SJSA1 (cell line): ENCODE measurements around the gene GPHA2. TPM values are rescaled to one million over a fixed set of nuclear protein-coding genes. Genes with fewer than 3 reads are reported as not detected.

Experiments
- DNase-seq, 2 experiments: peaks; one replicate each; pipeline ENCODE4 v3.0.0-alpha.2; 2015 to 2020; ENCODE audit warnings: low spot score in 2 of 2, low read depth in 1 of 2
- H3K27ac ChIP-seq: fragments of 250-450 bp; sonication (Bioruptor Pico); 2 replicates; pipeline ENCODE4 v1.5.1; 2020; ENCODE audit warnings: mild to moderate bottlenecking, moderate library complexity
- H3K27me3 ChIP-seq: fragments of 250-450 bp; sonication (Bioruptor Pico); replicated peaks from 2 replicates; pipeline ENCODE4 v1.5.1; 2020; ENCODE audit warnings: mild to moderate bottlenecking, moderate library complexity
- H3K36me3 ChIP-seq: fragments of 250-450 bp; sonication (Bioruptor Pico); 2 replicates; pipeline ENCODE4 v1.5.1; 2020; ENCODE audit warnings: mild to moderate bottlenecking
- H3K4me1 ChIP-seq: fragments of 250-450 bp; sonication (Bioruptor Pico); replicated peaks from 2 replicates; pipeline ENCODE4 v1.6.1; 2021; ENCODE audit warnings: mild to moderate bottlenecking
- H3K4me3 ChIP-seq: fragments of 250-450 bp; sonication (Bioruptor Pico); 2 replicates; pipeline ENCODE4 v1.5.1; 2020; ENCODE audit warnings: mild to moderate bottlenecking
- H3K9me3 ChIP-seq: fragments of 250-450 bp; sonication (Bioruptor Pico); replicated peaks from 2 replicates; pipeline ENCODE4 v1.5.1; 2020; ENCODE audit warnings: mild to moderate bottlenecking
- total RNA-seq: library from RNA; depleted of rRNA; stranded (reverse); fragments of >200 nt; shearing (Covaris generic); gene quantifications from 2 replicates; pipeline ENCODE4 v1.2.3, GENCODE V29; 2014

The GPHA2 gene
- total RNA-seq, 1 experiment from 2014 or later, result not detected

DNA sequence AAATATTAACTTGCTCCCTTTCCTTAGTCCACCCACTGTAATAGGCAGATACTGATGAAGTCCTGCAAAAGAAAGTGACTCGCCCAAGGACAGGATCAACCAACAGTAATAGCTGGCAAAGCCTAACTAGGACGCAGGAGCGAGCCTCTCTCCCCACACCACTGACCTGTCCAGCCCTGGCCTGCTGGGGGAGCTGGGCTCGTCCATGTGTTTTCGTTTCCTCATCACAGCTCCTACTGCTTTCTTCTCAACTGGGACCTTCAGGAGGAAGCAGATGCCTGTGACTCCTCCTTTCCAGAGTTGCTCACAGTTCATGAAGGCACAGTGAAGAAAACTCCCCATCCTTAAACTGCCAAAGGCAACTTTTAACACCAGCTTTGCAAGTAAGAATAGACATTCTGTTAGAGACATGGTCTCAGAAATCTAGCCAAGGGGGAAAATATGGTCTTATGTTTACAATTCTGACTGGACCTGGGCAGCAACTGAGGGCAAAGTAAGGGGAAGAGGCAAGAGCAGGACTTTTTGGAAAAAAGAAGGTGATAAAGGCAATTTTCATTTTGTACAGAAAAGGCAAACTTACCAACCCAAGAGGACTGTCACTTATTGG, 11.6 kb upstream of the GPHA2 start:
- DNase-seq, result no peak
- peaks cover 63% of the 10 kb centered on the region for H3K27me3 ChIP-seq
- H3K4me3 ChIP-seq, result no peak overlapping the region

DNA sequence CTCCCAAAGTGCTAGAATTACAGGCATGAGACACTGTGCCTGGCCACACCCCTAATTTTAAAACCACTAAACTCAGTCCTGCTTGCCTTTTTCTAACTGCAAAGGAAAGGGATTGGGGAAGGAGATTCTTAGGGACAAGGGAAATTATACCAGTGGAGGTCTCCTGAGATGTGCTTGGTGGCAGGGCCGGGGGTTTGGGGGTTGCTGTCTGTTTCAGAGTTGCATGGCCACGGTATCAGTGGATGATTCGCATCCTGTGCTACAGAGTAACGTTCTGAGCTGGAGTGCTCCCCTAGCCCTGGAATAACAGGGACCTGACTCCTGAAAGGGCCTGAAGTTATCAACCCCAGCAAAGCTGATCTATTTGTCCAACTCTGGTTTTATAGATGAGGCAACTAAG, 846 bp upstream of the GPHA2 start:
- H3K27ac ChIP-seq, result no peak overlapping the region
- no peak overlapping the region for H3K4me3 ChIP-seq
- no peaks in the 10 kb centered on the region for H3K9me3 ChIP-seq
- no peaks in the 10 kb centered on the region for H3K4me1 ChIP-seq
- H3K27me3 ChIP-seq, result peaks cover 21% of the 10 kb centered on the region
- peaks cover 25% of the 10 kb centered on the region for H3K36me3 ChIP-seq
- DNase-seq, result no peak

More for the DNA sequence above, 11.6 kb upstream of the GPHA2 start:
- Histone ChIP-seq H3K27ac (no peak overlapping the region), H3K9me3 (no peaks in the 10 kb centered on the region), H3K36me3 (no peaks in the 10 kb centered on the region), H3K4me1 (no peaks in the 10 kb centered on the region)

DNA sequence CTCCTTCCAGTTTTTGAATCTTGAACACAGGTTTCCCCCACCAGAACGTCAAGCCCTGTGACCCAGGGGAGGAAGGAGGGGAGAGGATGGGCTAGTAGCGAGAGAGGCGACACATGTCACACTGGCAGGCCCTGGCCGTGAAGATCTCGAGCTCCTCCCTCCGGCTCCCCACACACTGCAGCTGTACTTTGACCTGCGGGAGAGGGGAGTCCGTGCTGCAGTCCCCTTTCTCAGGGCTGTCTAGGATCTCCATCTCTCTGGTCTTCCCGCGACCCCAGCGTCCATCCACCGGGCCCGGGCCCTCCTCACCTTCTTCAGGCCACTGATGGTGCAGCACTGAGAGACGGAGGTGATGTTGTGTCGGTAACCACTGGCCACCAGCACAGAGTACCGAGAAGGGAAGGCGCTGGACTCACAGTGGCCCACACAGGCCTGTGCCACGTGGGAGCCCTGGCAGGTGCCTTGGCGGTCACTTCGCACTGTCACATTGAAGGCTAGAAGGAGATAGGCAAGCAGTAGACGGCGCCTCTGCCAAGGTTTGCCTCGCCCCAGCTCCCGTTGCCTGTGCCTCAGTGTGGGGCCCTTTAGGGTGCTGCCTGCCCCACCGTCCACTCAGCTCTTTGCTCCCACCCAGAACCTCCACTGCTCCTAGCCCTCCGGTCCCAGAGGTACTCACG, 873 bp downstream of the GPHA2 start:
- no peak overlapping the region for H3K4me3 ChIP-seq
- peaks cover 19% of the 10 kb centered on the region for H3K27me3 ChIP-seq
- no peaks in the 10 kb centered on the region for H3K4me1 ChIP-seq
- no peaks in the 10 kb centered on the region for H3K9me3 ChIP-seq
- peaks cover 41% of the 10 kb centered on the region for H3K36me3 ChIP-seq
- H3K27ac ChIP-seq, result no peak overlapping the region
- no peak for DNase-seq

DNA sequence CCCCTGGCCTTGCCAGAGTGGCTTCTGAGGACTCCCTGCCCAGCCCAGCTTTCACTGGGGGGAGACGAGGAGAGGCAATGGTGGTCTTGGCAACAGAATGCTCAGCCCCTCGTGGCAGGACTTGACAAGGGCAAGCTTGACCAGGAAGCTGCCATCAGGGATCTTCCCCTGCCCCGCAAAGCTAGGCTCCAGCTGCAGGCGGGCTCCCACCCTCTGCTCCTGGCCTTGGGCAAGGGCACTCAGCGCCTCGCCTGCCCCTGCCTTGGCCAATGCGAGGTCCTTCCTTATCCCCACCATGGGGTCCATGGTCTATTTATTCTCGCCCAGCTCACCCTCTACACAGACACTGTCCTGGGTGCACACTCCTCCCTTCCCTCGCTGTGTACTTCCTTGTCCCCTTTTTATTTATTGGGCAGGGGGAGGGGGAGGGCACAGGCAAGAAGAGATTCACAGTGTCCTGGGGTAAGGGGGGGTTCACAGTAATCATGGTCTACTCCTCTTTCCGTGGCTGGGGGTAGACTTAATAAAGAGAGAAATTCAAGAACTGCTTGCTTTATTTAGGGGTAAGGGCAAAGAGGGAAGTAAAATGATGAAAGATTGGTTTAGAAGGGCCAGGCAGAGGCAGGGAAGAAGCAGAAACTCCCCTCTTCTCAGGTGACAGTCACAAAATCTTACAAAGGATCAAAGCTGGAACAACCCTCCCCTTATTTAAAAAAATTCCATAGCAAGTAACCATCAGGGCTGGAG, 1.6 kb downstream of the GPHA2 start:
- no peak for DNase-seq
- no peak overlapping the region for H3K27ac ChIP-seq
- no peaks in the 10 kb centered on the region for H3K4me1 ChIP-seq
- H3K4me3 ChIP-seq, result no peak overlapping the region
- peaks cover 48% of the 10 kb centered on the region for H3K36me3 ChIP-seq
- no peaks in the 10 kb centered on the region for H3K9me3 ChIP-seq
- peaks cover 13% of the 10 kb centered on the region for H3K27me3 ChIP-seq

DNA sequence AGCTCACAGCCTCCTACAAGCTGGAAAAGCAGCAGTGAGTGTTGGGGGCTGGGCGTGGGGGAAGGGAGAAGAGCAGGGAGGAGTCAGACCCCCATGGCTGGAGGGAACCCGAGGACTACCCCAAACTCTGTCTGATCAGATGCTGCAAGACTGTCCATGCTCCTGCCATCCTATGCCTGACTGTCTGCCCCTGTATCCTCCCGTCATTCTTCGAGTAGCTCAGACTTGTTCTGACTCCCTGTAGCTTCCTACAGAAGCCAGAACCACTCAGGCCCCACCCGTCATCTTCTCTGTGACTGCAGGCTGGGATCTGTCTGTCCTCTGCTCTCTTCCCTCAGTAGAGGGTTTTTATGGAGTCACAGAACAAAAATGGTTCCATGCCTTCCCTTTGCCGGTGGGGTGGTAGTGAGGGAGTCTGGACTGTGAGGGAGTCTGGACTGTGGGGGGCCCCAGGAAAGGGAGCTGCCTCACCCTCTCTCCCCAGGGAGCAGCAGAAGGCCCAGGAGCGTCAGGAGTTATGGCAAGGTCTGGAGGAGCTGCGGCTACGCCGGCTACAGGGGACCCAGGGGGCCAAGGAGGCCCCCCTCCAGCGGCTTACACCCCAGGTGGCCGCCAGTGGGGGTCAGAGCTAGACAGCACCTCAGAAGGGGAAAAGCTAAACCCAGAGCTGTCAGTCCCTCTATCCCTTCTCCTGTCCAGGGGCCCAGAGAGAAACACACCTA, 2.3 kb downstream of the GPHA2 start:
- H3K27me3 ChIP-seq, result peaks cover 6% of the 10 kb centered on the region; the same call in 1 of the 2 replicates
- H3K4me1 ChIP-seq, result no peaks in the 10 kb centered on the region
- H3K4me3 ChIP-seq, result no peak overlapping the region
- H3K36me3 ChIP-seq, result peaks cover 52% of the 10 kb centered on the region
- no peak for DNase-seq
- H3K9me3 ChIP-seq, result no peaks in the 10 kb centered on the region
- no peak overlapping the region for H3K27ac ChIP-seq

DNA sequence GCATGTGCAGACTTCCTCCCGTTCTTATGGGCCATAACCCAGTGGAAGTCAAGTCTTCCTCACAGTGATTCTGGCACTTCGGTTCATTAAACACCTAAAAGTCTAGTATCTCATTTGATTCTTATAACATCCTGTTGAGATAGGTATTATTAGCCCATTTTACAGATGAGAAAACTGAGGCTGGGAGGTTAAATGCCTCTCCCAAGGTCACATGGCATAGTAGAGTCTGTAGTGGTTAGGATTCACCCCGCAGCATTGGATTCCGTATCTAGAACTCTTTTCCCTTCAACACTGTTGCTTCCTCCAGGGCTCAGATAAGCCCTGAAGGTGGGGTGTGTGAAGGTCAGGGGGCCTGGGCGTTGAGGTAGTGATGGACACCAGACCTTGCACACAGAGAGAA, 3.4 kb downstream of the GPHA2 start:
- no peak overlapping the region for H3K27ac ChIP-seq
- H3K9me3 ChIP-seq, result no peaks in the 10 kb centered on the region
- no peaks in the 10 kb centered on the region for H3K4me1 ChIP-seq
- H3K27me3 ChIP-seq, result no peaks in the 10 kb centered on the region
- DNase-seq, result no peak
- peaks cover 59% of the 10 kb centered on the region for H3K36me3 ChIP-seq
- H3K4me3 ChIP-seq, result no peak overlapping the region

DNA sequence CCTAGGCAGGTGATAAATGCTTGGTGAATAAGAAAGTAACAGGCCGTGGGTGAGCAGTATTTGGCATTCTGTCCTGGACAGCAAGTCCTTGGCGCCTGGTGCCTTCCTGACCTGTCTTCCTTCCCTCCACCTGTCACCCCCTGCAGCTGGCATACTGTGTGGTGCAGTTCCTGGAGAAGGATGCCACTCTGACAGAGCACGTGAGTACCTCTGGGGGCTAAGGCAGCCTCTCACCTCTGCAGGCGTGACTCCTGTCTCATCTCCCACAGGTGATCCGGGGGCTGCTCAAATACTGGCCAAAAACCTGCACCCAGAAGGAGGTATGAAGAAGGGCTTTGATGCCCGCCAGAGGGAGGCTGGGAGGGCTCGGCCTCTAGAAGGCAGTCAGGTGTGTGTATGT, 4.4 kb downstream of the GPHA2 start:
- no peaks in the 10 kb centered on the region for H3K9me3 ChIP-seq
- H3K4me1 ChIP-seq, result no peaks in the 10 kb centered on the region
- H3K36me3 ChIP-seq, result peaks cover 69% of the 10 kb centered on the region
- H3K27ac ChIP-seq, result no peak overlapping the region
- no peaks in the 10 kb centered on the region for H3K27me3 ChIP-seq
- no peak overlapping the region for H3K4me3 ChIP-seq
- no peak for DNase-seq

DNA sequence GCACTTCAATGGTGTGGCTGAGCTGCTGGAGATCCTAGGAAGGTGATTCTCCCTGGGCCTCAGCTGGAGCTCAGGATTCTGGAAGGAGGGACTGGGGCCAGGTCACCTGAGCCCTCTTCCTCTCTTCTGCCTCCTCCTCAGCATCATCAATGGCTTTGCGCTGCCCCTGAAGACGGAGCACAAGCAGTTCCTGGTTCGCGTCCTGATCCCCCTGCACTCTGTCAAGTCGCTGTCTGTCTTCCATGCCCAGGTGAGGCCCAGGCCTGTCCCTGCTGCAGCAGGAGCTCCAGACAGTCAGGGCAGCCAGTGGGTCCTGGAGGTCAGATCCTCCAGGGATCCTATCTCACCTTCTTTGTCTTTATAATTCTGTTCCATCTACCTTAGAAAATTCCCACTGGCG, 5.4 kb downstream of the GPHA2 start:
- Histone ChIP-seq H3K27ac (no peak overlapping the region), H3K27me3 (no peaks in the 10 kb centered on the region), H3K9me3 (no peaks in the 10 kb centered on the region), H3K4me3 (no peak overlapping the region), H3K36me3 (peaks cover 72% of the 10 kb centered on the region), H3K4me1 (peaks cover 1% of the 10 kb centered on the region)
- DNase-seq, result no peak

DNA sequence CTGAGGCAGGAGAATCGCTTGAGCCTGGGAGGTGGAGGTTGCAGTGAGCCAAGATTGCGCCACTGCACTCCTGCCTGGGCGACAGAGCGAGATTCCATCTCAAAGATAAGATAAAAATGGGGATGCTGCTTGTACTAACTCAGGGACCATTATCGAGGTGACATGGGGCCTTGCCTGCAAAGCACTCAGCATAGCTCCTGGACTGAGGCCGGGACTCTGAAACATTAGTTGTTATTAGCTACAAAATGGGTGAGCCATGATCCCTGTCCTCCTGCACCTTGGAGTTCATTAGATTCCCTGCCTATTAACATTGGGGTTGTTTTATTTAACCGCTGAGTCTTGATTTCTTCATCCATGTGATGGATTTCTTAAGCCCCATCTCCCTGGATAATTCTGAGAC, 6.1 kb downstream of the GPHA2 start:
- no peaks in the 10 kb centered on the region for H3K9me3 ChIP-seq
- no peak overlapping the region for H3K4me3 ChIP-seq
- DNase-seq, result no peak
- peaks cover 6% of the 10 kb centered on the region for H3K4me1 ChIP-seq
- no peak overlapping the region for H3K27ac ChIP-seq
- peaks cover 74% of the 10 kb centered on the region for H3K36me3 ChIP-seq
- H3K27me3 ChIP-seq, result no peaks in the 10 kb centered on the region

DNA sequence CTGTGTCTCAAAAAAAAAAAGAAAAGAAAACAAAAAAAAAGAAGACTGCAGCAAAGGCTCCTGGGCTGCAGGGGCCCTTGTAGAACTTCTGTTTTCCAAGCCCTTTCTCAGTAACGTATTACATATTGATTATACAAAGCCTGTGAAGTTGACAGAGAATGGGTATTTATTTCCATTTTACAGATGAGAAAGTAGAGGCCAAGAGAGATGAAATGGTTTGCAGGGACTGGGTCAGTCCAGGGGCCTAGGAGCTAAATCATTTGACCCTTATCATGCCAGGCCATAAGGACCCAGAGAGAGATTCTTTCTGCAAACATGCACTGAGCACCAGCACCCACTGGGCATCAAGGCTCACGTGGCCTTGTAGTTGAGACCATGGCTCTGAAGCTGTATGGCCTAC, 6.7 kb downstream of the GPHA2 start:
- H3K27me3 ChIP-seq, result no peaks in the 10 kb centered on the region
- peaks cover 74% of the 10 kb centered on the region for H3K36me3 ChIP-seq
- no peak overlapping the region for H3K4me3 ChIP-seq
- H3K9me3 ChIP-seq, result no peaks in the 10 kb centered on the region
- peaks cover 11% of the 10 kb centered on the region for H3K4me1 ChIP-seq
- DNase-seq, result no peak
- no peak overlapping the region for H3K27ac ChIP-seq

DNA sequence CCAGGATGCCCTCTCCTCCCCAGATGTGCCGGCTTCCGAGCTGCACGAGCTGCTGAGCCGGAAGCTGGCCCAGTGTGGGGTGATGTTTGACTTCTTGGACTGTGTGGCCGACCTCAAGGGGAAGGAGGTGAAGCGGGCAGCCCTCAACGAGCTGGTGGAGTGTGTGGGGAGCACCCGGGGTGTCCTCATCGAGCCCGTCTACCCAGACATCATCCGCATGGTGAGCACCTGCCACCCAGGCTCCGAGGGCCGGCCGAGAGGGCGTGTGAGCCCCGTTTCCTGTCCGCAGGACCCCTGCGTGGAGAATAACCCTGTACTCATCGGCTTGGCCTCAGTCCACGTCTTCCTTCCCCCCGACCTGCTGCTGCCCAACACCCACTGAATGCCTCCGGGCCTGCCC, 9.0 kb downstream of the GPHA2 start:
- no peak for DNase-seq
- Histone ChIP-seq H3K27ac (no peak overlapping the region), H3K4me1 (peaks cover 16% of the 10 kb centered on the region), H3K4me3 (no peak overlapping the region), H3K36me3 (peaks cover 52% of the 10 kb centered on the region), H3K27me3 (no peaks in the 10 kb centered on the region), H3K9me3 (no peaks in the 10 kb centered on the region)

DNA sequence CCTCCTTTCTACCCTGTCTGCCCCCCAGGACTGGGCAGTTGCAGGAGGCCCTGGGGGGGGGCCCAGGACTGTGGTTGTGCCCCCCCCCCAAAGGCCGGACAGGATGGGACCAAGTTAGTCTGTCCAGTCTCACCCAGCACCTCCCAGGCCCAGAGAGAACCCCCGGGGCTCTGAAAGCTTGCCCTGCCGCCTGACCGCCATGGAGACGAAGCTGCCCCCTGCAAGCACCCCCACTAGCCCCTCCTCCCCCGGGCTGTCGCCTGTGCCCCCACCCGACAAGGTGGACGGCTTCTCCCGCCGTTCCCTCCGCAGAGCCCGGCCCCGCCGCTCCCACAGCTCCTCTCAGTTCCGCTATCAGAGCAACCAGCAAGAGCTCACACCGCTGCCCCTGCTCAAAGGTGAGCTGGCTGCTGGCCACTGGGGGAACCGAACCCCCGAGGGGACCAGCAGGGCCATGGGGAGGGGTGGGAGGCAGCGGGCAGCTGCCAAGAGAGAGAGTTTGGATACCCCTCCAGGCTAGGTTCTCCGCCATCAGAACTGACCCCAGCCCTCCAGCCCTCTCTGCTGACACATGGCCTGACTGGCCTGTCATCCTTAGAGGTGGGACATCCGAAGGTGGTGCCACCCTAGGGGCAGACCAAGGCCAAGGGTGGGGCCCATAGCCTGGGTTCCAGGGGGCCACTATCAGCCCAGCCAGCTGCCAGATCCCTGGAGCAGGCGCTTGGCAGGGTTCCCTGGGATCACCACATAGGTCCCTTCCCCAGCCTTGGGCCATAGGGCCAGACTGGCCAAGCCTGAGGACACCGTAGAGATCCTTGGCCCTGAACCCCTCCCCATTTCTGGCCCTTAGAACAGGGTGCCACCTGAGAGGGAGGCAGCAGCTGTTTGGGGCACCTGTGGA, 9.9 kb downstream of the GPHA2 start:
- peak in 1 of 2 experiments; percentile 59 for DNase-seq
- Histone ChIP-seq H3K36me3 (peaks cover 43% of the 10 kb centered on the region), H3K27ac (no peak overlapping the region), H3K27me3 (no peaks in the 10 kb centered on the region), H3K4me1 (peaks cover 16% of the 10 kb centered on the region), H3K9me3 (no peaks in the 10 kb centered on the region), H3K4me3 (peak overlapping the region; percentile 77)

DNA sequence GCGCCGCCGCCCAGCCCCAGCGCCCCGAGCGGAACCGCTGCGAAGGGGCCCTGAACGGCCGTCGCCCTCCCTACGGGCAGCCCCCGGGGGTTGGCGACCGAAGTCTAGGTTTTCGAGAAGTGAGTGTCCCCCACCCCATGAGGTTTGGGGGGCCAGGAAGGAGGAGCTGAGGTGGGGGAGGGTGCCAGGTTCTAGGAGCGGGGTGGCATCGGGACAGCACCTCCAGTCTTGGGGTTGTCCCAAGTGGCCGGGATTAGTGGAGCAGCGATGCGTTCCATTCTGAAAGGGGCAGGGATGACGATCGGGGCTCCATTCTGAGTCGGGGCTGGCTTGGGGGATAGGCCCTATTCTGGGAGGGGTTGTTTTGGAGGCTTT, 10.8 kb downstream of the GPHA2 start:
- Histone ChIP-seq H3K4me1 (peaks cover 16% of the 10 kb centered on the region), H3K9me3 (no peaks in the 10 kb centered on the region), H3K27me3 (no peaks in the 10 kb centered on the region), H3K27ac (peak overlapping the region; percentile 63), H3K36me3 (peaks cover 35% of the 10 kb centered on the region), H3K4me3 (peak overlapping the region; percentile 77)
- DNase-seq, result peak in 1 of 2 experiments; percentile 26
